Stimulated activated CD4-positive, alpha-beta T cell treated with anti-CD3 and anti-CD28 coated beads, Interleukin-4, amount 100 ng/mL, for 4 hours (primary cell): ENCODE results near the gene PLA2R1.
A peak's percentile ranks its signal among the peaks of the same experiment; 100 is the strongest.

ENCODE experiments used
- DNase-seq, 2 experiments: peaks; one replicate each; pipeline ENCODE4 v3.0.0-alpha.2; 2020

The PLA2R1 gene

DNA sequence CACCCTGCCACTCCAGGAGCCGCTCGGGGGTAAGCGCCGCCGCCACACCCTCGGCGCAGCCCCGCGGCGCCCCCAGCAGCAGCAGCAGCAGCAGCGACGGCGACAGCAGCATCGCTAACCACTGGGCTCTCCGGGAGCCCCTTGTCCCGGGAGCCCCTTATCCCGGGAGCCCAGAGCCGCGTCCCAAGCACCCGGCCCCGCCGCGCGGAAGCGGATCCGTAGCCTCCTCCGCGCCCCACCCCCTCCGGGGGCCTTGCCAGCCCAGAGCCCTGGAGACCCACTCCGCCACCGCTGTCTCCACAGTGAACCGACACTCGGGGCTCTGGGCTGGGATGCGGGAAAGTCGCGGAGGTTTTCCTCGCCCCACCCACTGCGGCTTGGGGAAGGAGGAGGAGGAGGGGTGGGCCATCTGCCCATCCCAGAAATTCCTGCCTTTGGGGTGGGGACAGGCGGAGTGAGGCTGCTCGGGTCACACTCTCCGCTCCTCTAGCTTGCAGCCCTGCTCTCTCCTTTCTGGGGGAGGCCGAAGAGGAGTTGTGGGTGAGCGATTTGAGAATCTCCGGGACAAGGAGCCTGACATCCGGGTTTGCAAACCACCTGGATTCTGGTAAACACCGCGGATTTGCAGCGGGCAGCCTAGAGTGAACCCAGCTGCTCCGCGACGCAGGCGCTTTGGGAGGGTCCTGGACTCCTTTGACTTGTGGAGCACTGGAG is at the start of gene PLA2R1:
Gene PLA2R1, minus strand, starts transcription at position 324 of the 714 bp plus-strand sequence. Its CDS starts 212 bp downstream, at position 112.
- DNase-seq = no peak

DNA sequence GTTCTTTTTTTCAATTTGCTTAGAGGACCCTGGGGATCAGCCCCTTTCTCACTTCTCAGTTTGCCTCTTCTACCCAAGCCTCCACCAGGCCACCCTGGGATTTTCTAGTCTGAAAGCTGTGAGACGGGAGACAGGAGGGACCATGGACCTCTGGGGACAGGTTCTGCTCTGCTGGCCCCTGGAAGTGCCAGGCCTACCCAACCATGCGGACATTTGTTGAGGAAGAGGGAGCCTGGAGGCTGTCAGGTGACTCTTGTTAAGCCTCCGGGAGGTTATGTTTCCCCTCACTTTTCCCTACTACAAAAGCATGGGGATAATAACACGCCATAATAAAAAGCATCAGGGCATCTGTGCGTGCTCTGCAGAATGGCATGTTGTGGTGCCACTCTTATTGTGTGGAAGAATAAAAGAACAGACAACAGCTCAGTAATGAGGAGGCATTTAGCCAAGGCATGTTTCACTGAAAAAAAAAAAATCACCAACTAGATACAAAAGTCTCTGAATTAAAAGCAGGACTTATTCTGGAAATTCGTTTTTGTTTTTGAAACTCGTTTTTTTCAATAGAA is 48.3 kb upstream of the PLA2R1 start:
- DNase-seq = no peak

GRCh38 chr2:160109939-160110673 is 47.7 kb upstream of the PLA2R1 start:
- DNase-seq = peak; percentile 19 to 36

GRCh38 chr2:160109243-160109642 is 46.8 kb upstream of the PLA2R1 start:
- DNase-seq = no peak

GRCh38 chr2:160108646-160109045 is 46.2 kb upstream of the PLA2R1 start:
- no peak for DNase-seq

DNA sequence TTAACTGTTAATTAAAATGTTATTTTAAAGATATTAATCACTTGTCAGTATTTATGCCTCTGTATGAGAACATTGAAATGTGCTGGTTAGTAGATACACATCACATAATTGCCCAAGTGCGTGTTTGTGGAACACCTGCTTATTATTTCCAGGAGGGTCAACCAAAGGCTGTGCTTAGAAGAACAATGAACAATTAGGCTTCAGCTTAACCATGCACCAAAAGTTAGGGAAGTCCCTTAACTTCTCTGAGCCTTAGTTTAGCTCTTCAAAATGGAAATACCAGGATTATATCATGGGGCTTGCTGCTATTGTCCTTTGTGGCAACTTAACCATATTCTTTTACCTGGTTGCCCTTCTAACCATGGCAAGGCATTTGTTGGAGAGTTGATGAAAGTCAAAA is 43.0 kb upstream of the PLA2R1 start:
- no peak for DNase-seq

DNA sequence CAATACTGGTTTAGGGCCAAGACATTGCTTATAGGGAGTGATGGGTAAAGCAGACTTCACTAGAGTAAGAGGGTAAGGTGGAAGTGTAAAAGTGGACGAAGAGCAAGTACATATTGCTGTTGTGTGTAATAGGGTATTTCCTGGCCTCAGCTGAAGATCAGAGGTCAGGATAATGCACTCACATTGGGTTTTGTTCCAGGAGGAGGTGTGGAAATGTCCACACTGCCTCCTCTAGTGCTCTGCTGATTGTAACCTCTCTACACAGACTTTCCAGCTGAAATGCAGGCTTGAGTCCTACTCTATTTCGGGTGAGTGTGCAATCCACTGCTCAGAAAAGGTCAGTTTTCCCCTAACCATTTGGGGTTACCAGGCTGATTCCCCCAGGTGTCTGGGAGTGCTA is 41.7 kb upstream of the PLA2R1 start:
- DNase-seq = no peak

DNA sequence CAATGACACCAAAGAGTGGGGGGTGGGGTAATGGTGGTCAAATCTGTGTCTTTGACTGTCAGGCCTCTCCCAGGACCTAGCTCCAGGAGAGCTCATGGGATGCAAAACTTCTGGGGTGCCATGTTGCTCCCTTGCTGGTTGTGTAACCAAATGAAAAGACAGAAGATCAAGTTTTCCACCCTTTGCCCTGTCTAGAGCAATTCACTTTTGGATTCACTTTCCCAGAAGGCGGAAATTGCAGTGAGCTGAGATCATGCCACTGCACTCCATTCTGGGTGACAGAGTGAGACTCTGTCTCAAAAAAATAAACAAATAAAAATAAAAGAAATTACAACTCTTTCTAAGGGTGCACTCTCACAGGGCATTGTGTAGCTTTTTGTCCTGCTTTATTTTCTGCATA is 34.9 kb upstream of the PLA2R1 start:
- no peak for DNase-seq

DNA sequence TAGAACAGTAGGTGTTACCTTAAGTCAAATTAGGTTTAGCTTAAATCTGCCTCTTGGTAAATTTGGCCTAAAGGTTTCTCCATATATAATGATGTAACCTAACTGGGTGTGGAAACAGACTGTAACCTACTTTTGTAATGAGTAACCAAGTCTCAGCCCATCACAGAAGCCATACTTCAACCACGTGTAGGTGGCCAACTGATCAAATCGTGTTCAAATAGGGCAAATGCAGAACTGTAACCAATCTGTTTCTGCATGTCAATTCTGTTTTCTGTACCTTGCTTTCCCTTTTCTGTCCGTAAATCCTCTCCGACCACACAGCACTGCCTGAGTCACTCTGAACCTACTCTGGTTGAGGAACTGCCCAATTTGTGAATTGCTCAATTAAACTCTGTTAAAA is 34.0 kb upstream of the PLA2R1 start:
- no peak for DNase-seq

GRCh38 chr2:160092445-160092844 is 30.0 kb upstream of the PLA2R1 start:
- no peak for DNase-seq

GRCh38 chr2:160091381-160091780 is 29.0 kb upstream of the PLA2R1 start:
- DNase-seq = no peak

DNA sequence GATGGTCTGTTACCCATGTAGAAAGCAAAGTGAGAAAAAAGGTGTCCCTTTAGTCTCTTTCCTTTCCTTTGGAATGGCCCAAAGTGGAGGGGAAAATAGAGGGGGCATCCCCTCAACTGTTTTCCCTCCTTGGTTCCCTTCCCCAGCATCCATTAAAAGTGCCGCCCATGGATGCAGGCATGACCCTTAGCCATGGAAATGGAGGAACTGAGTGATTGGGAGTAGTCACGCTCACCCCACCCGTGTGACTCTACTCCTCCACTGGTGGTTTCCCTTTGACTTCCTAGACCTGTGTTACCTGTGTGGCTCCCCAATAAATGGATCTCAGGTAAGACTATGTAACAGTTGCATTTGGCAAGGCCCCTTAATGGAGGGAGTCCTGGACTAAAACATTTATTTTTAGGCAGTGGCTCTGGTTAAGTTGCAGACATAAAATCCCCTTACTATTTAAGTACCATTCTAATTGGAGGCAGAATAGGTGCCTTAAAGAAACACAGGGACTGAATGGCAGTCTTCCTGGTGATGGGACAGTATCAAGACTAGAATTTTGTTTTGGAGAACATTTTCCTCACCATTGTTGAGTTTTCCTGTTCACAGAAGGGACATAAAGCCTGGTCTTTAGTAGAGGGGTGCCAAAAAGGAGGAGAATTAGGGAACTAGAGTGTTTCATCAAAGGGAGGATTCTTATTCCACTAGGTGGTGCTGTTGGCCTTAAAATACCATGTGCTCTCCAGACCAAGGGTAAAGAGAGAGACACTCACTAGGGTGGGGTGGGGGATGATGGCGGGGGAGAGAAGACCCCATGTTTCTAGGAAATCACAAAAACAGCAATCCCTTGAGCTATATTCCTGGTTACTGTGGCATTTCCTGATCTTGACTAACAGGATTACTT is 25.7 kb upstream of the PLA2R1 start:
- no peak for DNase-seq

- DNase-seq = no peak
Measured at GRCh38 chr2:160085662-160086061, 23.2 kb upstream of the PLA2R1 start.

DNA sequence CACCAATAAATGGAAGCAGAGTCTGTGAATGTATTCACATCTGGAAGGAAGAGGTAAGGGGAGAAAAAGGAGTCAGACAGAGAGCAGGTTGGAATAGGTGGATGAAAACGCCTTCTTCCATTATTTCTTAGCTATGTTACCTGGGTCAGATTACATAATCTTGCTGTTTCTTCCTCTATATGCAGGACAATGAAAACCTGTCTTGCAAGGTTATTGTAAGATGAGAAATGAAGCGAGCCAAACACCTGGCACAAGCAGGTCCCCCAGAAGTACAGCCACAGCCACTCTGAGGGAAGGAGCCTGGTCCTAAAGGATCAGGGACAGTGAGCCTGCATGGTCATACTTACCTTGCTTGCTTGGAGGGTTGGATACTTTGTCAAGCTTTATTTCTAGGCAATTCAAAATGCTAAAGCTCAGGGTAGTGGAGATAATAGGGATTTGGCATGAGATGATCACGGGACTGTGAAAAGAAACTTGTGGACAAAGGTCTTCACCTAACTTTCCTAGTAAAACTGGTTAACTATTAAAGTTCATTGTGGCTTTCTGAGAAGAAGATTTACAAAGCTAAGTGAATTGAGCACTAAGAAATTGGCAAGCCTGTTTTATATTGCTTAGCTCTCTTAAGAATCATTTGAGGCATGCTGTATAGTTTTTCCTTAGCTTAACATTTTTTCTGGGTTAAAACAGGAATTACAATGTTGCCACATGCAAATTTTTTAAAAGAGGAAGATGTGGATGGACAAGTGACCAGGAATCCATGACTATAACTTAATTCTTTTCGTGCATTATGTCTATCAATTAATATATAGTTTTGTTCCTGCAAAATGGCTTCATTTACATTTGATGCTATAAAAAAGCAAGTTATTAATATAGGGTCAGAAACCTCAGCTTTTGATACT is 15.7 kb upstream of the PLA2R1 start:
- DNase-seq = no peak

- no peak for DNase-seq
Measured at GRCh38 chr2:160076914-160077313, 14.5 kb upstream of the PLA2R1 start.

DNA sequence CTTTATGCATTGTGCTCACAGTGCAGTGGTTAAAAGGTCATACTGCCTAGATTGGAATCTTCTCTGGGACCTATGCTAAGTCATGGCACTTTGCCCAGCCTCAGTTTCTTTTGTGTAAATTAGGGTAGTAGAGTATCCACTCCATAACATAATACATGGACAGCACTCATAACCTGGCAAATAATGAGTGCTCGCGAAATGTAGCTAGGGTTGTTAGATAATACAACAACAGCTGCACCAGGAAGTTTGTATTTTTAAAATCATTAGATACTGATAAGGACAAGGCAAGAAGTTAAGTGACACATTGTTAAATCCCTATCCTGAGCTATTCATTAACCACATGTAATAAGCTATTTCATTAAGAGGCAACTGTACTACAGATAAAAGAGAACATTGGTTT is 13.8 kb upstream of the PLA2R1 start:
- DNase-seq = no peak

GRCh38 chr2:160075171-160075570 is 12.8 kb upstream of the PLA2R1 start:
- no peak for DNase-seq

DNA sequence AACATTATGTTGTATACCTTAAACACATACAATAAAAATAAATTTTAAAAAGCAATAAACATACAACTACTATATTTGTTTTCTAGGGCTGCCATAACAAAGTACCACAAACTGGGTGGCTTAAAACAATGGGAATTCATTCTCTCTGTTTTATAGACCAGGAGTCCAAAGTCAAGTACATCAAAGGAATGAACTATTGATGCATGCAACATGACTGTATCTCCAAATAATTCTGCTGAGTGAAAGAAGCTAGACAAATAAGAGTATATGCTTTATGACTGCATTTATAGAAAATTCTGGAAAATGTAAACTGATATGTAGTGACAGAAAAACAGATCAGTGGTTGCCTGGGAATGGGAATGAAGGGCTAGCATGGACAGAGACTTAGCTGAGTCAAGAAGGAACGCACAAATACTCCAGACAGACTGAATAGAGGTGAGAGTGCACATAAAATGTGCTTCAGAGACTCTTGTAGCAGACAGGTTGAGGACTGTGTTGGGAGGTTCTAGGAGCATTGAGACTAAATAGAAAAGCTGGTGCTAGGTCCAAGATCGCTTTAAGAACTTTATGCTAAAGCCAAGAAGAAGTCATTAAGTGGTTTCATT is 11.0 kb upstream of the PLA2R1 start:
- DNase-seq = no peak

DNA sequence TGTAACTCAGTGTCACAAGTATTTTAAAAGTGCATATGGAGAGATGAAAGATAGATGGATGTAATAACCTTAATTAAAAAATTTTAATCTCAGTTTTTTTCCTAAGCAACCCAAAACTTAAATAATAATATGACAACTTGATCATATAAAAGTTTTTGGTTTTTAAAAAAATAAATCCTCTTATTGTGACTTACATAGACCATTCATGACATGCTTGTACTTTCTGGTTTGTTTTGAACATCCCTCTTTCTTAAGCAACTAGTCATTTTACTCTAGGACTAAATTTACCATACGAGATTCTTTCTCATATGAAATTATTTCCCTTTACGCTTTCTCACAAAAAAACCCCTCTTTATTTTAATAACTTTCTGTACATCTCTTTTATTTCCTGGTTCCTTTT is 6.5 kb upstream of the PLA2R1 start:
- no peak for DNase-seq

DNA sequence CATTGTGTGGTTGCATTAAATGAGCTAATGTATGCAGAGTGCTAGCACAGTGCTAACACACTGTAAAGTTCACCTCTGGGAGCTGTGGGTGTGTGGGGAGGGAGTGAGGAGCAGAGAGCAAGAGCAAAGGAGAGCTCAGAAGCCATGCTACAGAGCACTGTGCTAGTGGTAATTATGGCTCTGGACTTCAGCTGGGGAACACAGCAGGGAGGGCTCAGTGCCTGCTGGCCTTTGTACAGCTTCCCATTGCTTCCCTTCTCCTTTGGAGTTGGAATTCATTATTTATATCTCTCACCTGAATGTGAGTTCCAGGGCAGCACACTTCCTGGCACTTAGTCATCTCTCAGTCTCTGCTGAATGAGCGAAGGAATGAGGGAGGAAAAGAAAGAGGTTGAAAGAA is 2.5 kb upstream of the PLA2R1 start:
- DNase-seq = no peak

DNA sequence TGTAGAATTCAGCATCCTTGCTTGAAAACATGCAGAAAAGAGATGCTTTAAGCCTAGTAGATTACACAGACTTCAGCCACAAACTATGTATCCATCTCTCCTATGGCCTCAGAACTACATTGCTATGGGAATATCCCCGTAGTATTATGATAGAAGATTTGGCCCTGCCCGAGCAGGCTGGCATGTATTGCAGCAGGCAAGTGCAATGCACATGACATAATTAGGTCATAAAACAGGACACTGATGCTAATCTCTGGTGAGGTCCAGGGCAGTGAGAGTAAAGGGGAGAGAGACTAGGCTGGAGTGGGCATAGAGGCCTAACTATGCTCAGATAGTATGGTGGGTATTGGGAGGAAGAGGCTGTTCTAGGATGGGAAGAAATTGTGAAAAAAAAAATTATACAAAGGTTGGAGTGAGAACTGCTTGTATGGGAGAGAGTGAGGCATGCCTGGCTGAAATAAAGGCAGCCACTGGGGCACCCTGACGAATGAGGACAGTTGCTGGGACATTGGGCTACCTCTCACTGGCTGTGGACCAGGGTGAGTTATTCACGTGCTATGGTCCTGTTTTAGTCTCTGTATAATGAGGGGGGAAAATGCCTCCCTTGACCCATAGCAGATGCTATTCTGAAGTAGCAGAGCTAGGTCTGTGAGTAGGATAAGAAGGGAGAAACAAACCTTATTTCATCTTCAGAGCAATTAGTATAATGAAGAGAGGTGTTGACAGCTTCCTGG is 1.6 kb upstream of the PLA2R1 start:
- no peak for DNase-seq
